AML-193 (cell line): ENCODE data around the gene MGAT5.

Source experiments
- DNase-seq, 2 experiments: peaks; one replicate each; lab custom pipeline; 2025; lab: John Stamatoyannopoulos, UW

Gene MGAT5

GRCh38 chr2:134253117-134253704, 661 bp upstream of the MGAT5 start:
- DNase-seq, result no peak

- no peak for DNase-seq
Observed at GRCh38 chr2:134254824-134255223, 952 bp downstream of the MGAT5 start.

GRCh38 chr2:134256956-134257355, 3.1 kb downstream of the MGAT5 start:
- no peak for DNase-seq

- no peak for DNase-seq
Observed at GRCh38 chr2:134257509-134257908, 3.6 kb downstream of the MGAT5 start.

- DNase-seq, result no peak
Observed at GRCh38 chr2:134257965-134258683, 4.3 kb downstream of the MGAT5 start.

- no peak for DNase-seq
Observed at GRCh38 chr2:134258684-134259388, 5.0 kb downstream of the MGAT5 start.

GRCh38 chr2:134259571-134259970, 5.7 kb downstream of the MGAT5 start:
- DNase-seq, result no peak

- DNase-seq, result no peak
Observed at GRCh38 chr2:134259994-134260393, 6.1 kb downstream of the MGAT5 start.

GRCh38 chr2:134260713-134261112, 6.8 kb downstream of the MGAT5 start:
- no peak for DNase-seq

- no peak for DNase-seq
Observed at GRCh38 chr2:134261398-134262131, 7.7 kb downstream of the MGAT5 start.

- no peak for DNase-seq
Observed at GRCh38 chr2:134262684-134263083, 8.8 kb downstream of the MGAT5 start.

- no peak for DNase-seq
Observed at GRCh38 chr2:134268265-134268664, 14.4 kb downstream of the MGAT5 start.

- DNase-seq, result no peak
Observed at GRCh38 chr2:134269230-134269629, 15.4 kb downstream of the MGAT5 start.

- DNase-seq, result no peak
Observed at GRCh38 chr2:134269972-134270735, 16.3 kb downstream of the MGAT5 start.

GRCh38 chr2:134271758-134272157, 17.9 kb downstream of the MGAT5 start:
- DNase-seq, result no peak

- DNase-seq, result no peak
Observed at GRCh38 chr2:134272806-134273205, 18.9 kb downstream of the MGAT5 start.

GRCh38 chr2:134273256-134273983, 19.5 kb downstream of the MGAT5 start:
- no peak for DNase-seq

- no peak for DNase-seq
Observed at GRCh38 chr2:134274121-134274520, 20.2 kb downstream of the MGAT5 start.

GRCh38 chr2:134275058-134275862, 21.4 kb downstream of the MGAT5 start:
- DNase-seq, result no peak
